ENCODE data around the gene BICD2.

DNA sequence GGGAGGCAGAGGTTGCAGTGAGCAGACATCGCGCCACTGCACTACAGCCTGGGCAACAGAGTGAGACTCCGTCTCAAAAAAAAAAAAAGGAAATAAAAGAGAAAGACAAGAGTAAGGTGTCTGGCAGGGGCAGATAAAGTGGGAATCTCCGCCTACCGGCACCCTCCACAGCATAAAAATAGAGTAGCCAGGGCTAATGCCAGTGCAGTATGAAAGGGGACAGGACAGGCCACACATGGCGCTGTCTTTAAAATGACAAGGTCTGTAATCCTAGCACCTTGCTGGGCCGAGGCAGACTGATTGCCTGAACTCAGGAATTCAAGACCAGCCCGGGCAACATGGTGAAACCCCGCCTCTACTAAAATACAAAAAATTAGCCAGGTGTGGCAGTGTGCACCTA lies 7.8 kb downstream of the BICD2 start:
- TF ChIP-seq POLR2A (IDR thresholded peaks at IDR 0.05) (no peak), EP300 (IDR thresholded peaks at IDR 0.05) (no peak)
- TF ChIP-seq, protein P1, sequence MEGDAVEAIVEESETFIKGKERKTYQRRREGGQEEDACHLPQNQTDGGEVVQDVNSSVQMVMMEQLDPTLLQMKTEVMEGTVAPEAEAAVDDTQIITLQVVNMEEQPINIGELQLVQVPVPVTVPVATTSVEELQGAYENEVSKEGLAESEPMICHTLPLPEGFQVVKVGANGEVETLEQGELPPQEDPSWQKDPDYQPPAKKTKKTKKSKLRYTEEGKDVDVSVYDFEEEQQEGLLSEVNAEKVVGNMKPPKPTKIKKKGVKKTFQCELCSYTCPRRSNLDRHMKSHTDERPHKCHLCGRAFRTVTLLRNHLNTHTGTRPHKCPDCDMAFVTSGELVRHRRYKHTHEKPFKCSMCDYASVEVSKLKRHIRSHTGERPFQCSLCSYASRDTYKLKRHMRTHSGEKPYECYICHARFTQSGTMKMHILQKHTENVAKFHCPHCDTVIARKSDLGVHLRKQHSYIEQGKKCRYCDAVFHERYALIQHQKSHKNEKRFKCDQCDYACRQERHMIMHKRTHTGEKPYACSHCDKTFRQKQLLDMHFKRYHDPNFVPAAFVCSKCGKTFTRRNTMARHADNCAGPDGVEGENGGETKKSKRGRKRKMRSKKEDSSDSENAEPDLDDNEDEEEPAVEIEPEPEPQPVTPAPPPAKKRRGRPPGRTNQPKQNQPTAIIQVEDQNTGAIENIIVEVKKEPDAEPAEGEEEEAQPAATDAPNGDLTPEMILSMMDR (IDR thresholded peaks at IDR 0.05), result no peak

Measured in tibial nerve (tissue), 4 donors.